ENCODE results near the gene TRAM2.
A peak's percentile ranks its signal among the peaks of the same experiment; 100 is the strongest.

The TRAM2 gene

DNA sequence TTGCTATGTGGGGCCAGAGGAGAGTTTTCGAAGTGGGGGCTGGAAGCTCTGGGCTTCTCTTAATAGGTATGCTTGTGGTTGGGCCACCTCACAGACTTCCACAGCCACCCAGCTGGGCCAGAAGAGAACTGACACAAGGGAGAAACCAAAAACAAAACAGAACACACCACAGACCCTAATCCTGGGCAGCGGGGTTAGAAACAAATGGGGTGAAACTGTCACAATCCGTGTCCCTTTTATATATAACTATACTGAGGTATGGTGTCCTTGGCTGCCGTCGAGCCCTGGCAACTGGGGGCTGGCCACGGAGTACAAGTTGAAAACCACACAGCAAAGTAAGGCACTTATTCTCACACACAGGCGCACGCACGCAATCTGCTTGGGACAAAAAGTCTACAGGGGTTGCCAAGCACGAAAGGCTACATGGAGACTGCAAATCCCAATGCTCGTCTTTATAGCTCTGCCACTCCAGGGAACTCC is 78.3 kb downstream of the TRAM2 start:
- no peak overlapping the region for H3K23ac ChIP-seq (ENCODE audit: low read length)
- peak overlapping the region; percentile 85 for H2BK120ac ChIP-seq (ENCODE audit: insufficient read depth, low read length, poor library complexity)
- H4K91ac ChIP-seq (ENCODE audit: low read depth, low read length), result peak overlapping the region; percentile 49
- no peak overlapping the region for H3K9ac ChIP-seq (ENCODE audit: low read length)
- WGBS (ENCODE audit: extremely low coverage, insufficient coverage, insufficient read length), result no CpG with 5 or more reads among the region's 11 CpGs
- H3K36me3 ChIP-seq (ENCODE audit: control insufficient read depth in 1 of 2, insufficient read depth in 2 of 2, low read length in 2 of 2), result peaks cover 10 to 14% of the 10 kb centered on the region in 2 experiments
- no peak for DNase-seq
- peaks cover 21 to 22% of the 10 kb centered on the region in 2 experiments for H3K4me1 ChIP-seq (ENCODE audit: control insufficient read depth in 1 of 2, insufficient read depth in 2 of 2, low read length in 2 of 2)
- peak overlapping the region; percentile 63 for H3K14ac ChIP-seq (ENCODE audit: low read length)
- H3K27ac ChIP-seq (ENCODE audit: low read depth, low read length), result peak overlapping the region; percentile 30
- no peak overlapping the region for H2AFZ ChIP-seq (ENCODE audit: insufficient read depth, low read length, poor library complexity)
- no peak overlapping the region for H2AK5ac ChIP-seq (ENCODE audit: low read length)
- H3K18ac ChIP-seq (ENCODE audit: low read length), result peak overlapping the region; percentile 27
- peak overlapping the region; percentile 54 for H4K8ac ChIP-seq (ENCODE audit: low read depth, low read length)
- H3K4ac ChIP-seq (ENCODE audit: low read depth, low read length), result no peak overlapping the region
- H3K4me2 ChIP-seq (ENCODE audit: low read length), result no peak overlapping the region
- H2BK5ac ChIP-seq (ENCODE audit: low read depth, low read length, poor library complexity), result peak overlapping the region; percentile 74
- H3K27me3 ChIP-seq (ENCODE audit: insufficient read depth, low read length), result no peaks in the 10 kb centered on the region
- no peaks in the 10 kb centered on the region for H3K79me2 ChIP-seq (ENCODE audit: control insufficient read depth, insufficient read depth, low read length, poor library complexity)
- H2BK12ac ChIP-seq (ENCODE audit: low read length), result peak overlapping the region; percentile 67
- H4K12ac ChIP-seq (ENCODE audit: low read depth, low read length), result peak overlapping the region; percentile 27
- H3K4me3 ChIP-seq (ENCODE audit: low read depth, low read length), result no peak overlapping the region
- peaks cover 5% of the 10 kb centered on the region for H3K79me1 ChIP-seq (ENCODE audit: low read length)
- H3K9me3 ChIP-seq (ENCODE audit: insufficient read depth, low read depth, low read length), result peaks cover 2% of the 10 kb centered on the region

DNA sequence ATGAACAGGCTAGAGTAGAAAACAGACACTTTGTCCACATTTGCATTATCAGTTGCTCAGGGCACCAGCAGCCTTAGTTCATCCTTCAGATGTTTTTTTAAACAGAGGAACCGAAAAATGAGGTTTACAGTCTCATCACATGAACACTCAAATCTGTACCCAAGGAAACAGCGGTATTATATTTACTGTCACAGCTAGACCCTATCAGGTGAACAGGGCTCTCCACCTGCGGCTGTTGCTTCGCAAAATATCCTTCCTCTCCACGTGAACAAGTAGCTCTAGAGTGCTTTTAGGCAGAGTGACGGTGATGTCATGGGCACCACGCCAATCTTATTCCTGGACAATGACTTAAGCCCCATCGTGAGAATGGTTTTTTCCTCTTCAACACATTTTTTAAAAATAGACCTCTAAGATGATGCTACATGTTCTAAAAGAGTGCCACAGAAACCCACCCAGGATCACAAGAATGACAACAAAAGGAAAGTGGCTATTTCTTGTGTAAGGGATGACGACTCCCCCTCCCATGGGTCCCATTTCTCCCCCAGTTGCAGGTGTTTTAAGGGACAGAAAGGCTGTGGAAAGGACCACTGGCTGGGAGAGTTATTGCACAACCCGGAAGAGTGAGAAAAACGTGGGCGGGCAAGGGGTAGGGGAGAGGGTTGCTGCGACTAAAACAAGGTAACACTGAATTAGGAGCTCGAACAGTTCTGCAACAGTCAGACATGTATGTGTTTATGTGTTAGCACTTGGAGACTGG is 79.0 kb downstream of the TRAM2 start:
- Histone ChIP-seq H3K14ac (ENCODE audit: low read length) (no peak overlapping the region), H3K9me3 (ENCODE audit: insufficient read depth, low read depth, low read length) (peaks cover 2% of the 10 kb centered on the region), H2BK5ac (ENCODE audit: low read depth, low read length, poor library complexity) (no peak overlapping the region), H3K79me2 (ENCODE audit: control insufficient read depth, insufficient read depth, low read length, poor library complexity) (no peaks in the 10 kb centered on the region), H4K91ac (ENCODE audit: low read depth, low read length) (no peak overlapping the region), H2AK5ac (ENCODE audit: low read length) (no peak overlapping the region), H2BK12ac (ENCODE audit: low read length) (no peak overlapping the region), H4K8ac (ENCODE audit: low read depth, low read length) (no peak overlapping the region), H4K12ac (ENCODE audit: low read depth, low read length) (no peak overlapping the region), H3K27ac (ENCODE audit: low read depth, low read length) (no peak overlapping the region), H3K9ac (ENCODE audit: low read length) (no peak overlapping the region), H3K79me1 (ENCODE audit: low read length) (peaks cover 4% of the 10 kb centered on the region), H2AFZ (ENCODE audit: insufficient read depth, low read length, poor library complexity) (no peak overlapping the region), H2BK120ac (ENCODE audit: insufficient read depth, low read length, poor library complexity) (no peak overlapping the region), H3K18ac (ENCODE audit: low read length) (no peak overlapping the region), H3K4ac (ENCODE audit: low read depth, low read length) (no peak overlapping the region), H3K27me3 (ENCODE audit: insufficient read depth, low read length) (no peaks in the 10 kb centered on the region), H3K4me1 (ENCODE audit: control insufficient read depth in 1 of 2, insufficient read depth in 2 of 2, low read length in 2 of 2) (peaks cover 14 to 15% of the 10 kb centered on the region in 2 experiments), H3K4me2 (ENCODE audit: low read length) (no peak overlapping the region), H3K4me3 (ENCODE audit: low read depth, low read length) (no peak overlapping the region), H3K36me3 (ENCODE audit: control insufficient read depth in 1 of 2, insufficient read depth in 2 of 2, low read length in 2 of 2) (peaks cover 10 to 14% of the 10 kb centered on the region in 2 experiments), H3K23ac (ENCODE audit: low read length) (no peak overlapping the region)
- DNase-seq, result peak; percentile 44 to 82
- no CpG with 5 or more reads among the region's 14 CpGs for WGBS (ENCODE audit: extremely low coverage, insufficient coverage, insufficient read length)

- H3K36me3 ChIP-seq (ENCODE audit: control insufficient read depth in 1 of 2, insufficient read depth in 2 of 2, low read length in 2 of 2), result peaks cover 2 to 4% of the 10 kb centered on the region in 2 experiments
- H3K27ac ChIP-seq (ENCODE audit: low read depth, low read length), result no peak overlapping the region
- H3K27me3 ChIP-seq (ENCODE audit: insufficient read depth, low read length), result no peaks in the 10 kb centered on the region
- no peak overlapping the region for H3K9ac ChIP-seq (ENCODE audit: low read length)
- H4K12ac ChIP-seq (ENCODE audit: low read depth, low read length), result no peak overlapping the region
- H3K4me2 ChIP-seq (ENCODE audit: low read length), result no peak overlapping the region
- H4K8ac ChIP-seq (ENCODE audit: low read depth, low read length), result no peak overlapping the region
- H2BK120ac ChIP-seq (ENCODE audit: insufficient read depth, low read length, poor library complexity), result no peak overlapping the region
- no peak overlapping the region for H2BK5ac ChIP-seq (ENCODE audit: low read depth, low read length, poor library complexity)
- H3K4me3 ChIP-seq (ENCODE audit: low read depth, low read length), result no peak overlapping the region
- no peak overlapping the region for H3K18ac ChIP-seq (ENCODE audit: low read length)
- no peak overlapping the region for H2AFZ ChIP-seq (ENCODE audit: insufficient read depth, low read length, poor library complexity)
- DNase-seq, result no peak
- H3K79me1 ChIP-seq (ENCODE audit: low read length), result peaks cover 3% of the 10 kb centered on the region
- no peak overlapping the region for H3K4ac ChIP-seq (ENCODE audit: low read depth, low read length)
- H3K14ac ChIP-seq (ENCODE audit: low read length), result no peak overlapping the region
- H3K23ac ChIP-seq (ENCODE audit: low read length), result no peak overlapping the region
- no peak overlapping the region for H2AK5ac ChIP-seq (ENCODE audit: low read length)
- peaks cover 2% of the 10 kb centered on the region for H3K9me3 ChIP-seq (ENCODE audit: insufficient read depth, low read depth, low read length)
- no peak overlapping the region for H4K91ac ChIP-seq (ENCODE audit: low read depth, low read length)
- H2BK12ac ChIP-seq (ENCODE audit: low read length), result no peak overlapping the region
- no peaks in the 10 kb centered on the region for H3K79me2 ChIP-seq (ENCODE audit: control insufficient read depth, insufficient read depth, low read length, poor library complexity)
- H3K4me1 ChIP-seq (ENCODE audit: control insufficient read depth in 1 of 2, insufficient read depth in 2 of 2, low read length in 2 of 2), result peaks cover 10 to 13% of the 10 kb centered on the region in 2 experiments
- no CpG with 5 or more reads among the region's 2 CpGs for WGBS (ENCODE audit: extremely low coverage, insufficient coverage, insufficient read length)
Measured at GRCh38 chr6:52496631-52497030, 80.2 kb downstream of the TRAM2 start.

DNA sequence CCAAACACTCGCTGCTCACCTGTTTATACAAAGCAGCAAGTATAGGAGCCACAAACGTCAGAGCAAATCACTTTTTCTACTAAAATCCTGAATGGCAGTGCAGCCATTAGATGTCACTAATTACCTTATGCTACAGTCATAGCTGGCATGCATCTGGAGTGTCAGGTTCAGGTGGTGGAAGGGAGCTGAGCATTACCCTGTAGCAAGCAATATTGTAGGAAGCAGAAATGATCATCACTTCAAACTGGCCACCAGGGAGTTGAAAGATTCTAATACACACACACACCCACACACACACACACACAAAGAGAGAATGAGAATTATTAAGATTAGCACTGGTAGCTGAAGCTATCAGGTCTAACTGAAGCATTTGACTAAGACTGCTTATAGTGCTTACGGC is 80.9 kb downstream of the TRAM2 start:
- H3K36me3 ChIP-seq (ENCODE audit: control insufficient read depth in 1 of 2, insufficient read depth in 2 of 2, low read length in 2 of 2), result peaks cover 2 to 4% of the 10 kb centered on the region in 2 experiments
- peaks cover 2% of the 10 kb centered on the region for H3K9me3 ChIP-seq (ENCODE audit: insufficient read depth, low read depth, low read length)
- no peak overlapping the region for H2AFZ ChIP-seq (ENCODE audit: insufficient read depth, low read length, poor library complexity)
- no peak overlapping the region for H3K23ac ChIP-seq (ENCODE audit: low read length)
- no peak overlapping the region for H4K91ac ChIP-seq (ENCODE audit: low read depth, low read length)
- no peak overlapping the region for H3K9ac ChIP-seq (ENCODE audit: low read length)
- H4K8ac ChIP-seq (ENCODE audit: low read depth, low read length), result no peak overlapping the region
- no peak for DNase-seq
- no peak overlapping the region for H3K18ac ChIP-seq (ENCODE audit: low read length)
- no peak overlapping the region for H3K14ac ChIP-seq (ENCODE audit: low read length)
- no CpG with 5 or more reads among the region's 3 CpGs for WGBS (ENCODE audit: extremely low coverage, insufficient coverage, insufficient read length)
- H4K12ac ChIP-seq (ENCODE audit: low read depth, low read length), result no peak overlapping the region
- no peak overlapping the region for H2BK5ac ChIP-seq (ENCODE audit: low read depth, low read length, poor library complexity)
- no peak overlapping the region for H3K4me2 ChIP-seq (ENCODE audit: low read length)
- peaks cover 10 to 13% of the 10 kb centered on the region in 2 experiments for H3K4me1 ChIP-seq (ENCODE audit: control insufficient read depth in 1 of 2, insufficient read depth in 2 of 2, low read length in 2 of 2)
- peaks cover 3% of the 10 kb centered on the region for H3K79me1 ChIP-seq (ENCODE audit: low read length)
- H3K79me2 ChIP-seq (ENCODE audit: control insufficient read depth, insufficient read depth, low read length, poor library complexity), result no peaks in the 10 kb centered on the region
- H2BK12ac ChIP-seq (ENCODE audit: low read length), result no peak overlapping the region
- H2BK120ac ChIP-seq (ENCODE audit: insufficient read depth, low read length, poor library complexity), result no peak overlapping the region
- no peak overlapping the region for H3K4me3 ChIP-seq (ENCODE audit: low read depth, low read length)
- no peaks in the 10 kb centered on the region for H3K27me3 ChIP-seq (ENCODE audit: insufficient read depth, low read length)
- H3K4ac ChIP-seq (ENCODE audit: low read depth, low read length), result no peak overlapping the region
- H3K27ac ChIP-seq (ENCODE audit: low read depth, low read length), result no peak overlapping the region
- H2AK5ac ChIP-seq (ENCODE audit: low read length), result no peak overlapping the region

Measured in trophoblast cell (in vitro differentiated cells and primary cell).